Right ventricle myocardium inferior (tissue), 1 donor: Measurements from ENCODE around the gene RALGPS2. TPM values are rescaled to one million over a fixed set of nuclear protein-coding genes. Genes with fewer than 3 reads are reported as not detected.
"Not testable (repeated sequence)": the region's sequence is repeated elsewhere in the genome, so short reads cannot be mapped to it uniquely, and the experiment has no call there.

Source experiments
- ATAC-seq: fragments of 200-7000 bp; cut with Tn5 transposase; one replicate; pipeline ENCODE4 v1.9.1; 2020; ENCODE audit warnings: mild to moderate bottlenecking, moderate library complexity
- DNase-seq: peaks from one replicate; pipeline ENCODE4 v3.0.0; 2021; ENCODE audit errors: missing footprints
- intact Hi-C: fragments of 100-400 bp; cut with DNase I; formaldehyde crosslinking; loops from one replicate; pipeline ENCODE4 v1.11.0; 2022
- total RNA-seq: library from RNA; stranded (reverse); fragmentation: NEBNext Ultra II Directional; extraction: Animal tissue kit (Norgen Biotek cat#: 25700); gene quantifications from one replicate; pipeline ENCODE4 v1.2.1, GENCODE V29; 2021
- donor health status: DM: no; HTN: yes; CAD: no; lungs with severe emphysema.

Gene RALGPS2
- total RNA-seq, 1 donor from 2014 or later = 14.4 TPM

DNA sequence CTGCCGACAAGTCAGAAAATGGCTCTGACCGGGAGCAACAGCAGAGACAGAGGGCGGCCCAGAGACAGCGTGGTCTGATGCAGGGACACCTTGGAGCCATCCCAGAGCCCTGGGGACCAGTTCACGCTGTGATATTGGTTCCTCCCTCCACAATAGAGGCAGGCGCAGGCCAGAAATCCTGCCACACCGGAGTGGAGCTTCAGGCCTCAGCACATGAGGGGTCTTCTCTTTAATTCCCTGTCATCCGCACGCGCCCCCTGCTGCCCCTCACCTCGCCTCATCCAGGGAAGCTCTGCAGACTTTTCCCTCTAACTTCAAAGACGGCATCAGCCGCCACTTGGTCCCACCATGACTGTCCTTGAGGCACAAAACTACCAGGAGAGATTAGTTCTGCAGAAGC, 221.4 kb downstream of the RALGPS2 start:
- intact Hi-C loops = no loop called here
- ATAC-seq (no peak), DNase-seq (no peak)

DNA sequence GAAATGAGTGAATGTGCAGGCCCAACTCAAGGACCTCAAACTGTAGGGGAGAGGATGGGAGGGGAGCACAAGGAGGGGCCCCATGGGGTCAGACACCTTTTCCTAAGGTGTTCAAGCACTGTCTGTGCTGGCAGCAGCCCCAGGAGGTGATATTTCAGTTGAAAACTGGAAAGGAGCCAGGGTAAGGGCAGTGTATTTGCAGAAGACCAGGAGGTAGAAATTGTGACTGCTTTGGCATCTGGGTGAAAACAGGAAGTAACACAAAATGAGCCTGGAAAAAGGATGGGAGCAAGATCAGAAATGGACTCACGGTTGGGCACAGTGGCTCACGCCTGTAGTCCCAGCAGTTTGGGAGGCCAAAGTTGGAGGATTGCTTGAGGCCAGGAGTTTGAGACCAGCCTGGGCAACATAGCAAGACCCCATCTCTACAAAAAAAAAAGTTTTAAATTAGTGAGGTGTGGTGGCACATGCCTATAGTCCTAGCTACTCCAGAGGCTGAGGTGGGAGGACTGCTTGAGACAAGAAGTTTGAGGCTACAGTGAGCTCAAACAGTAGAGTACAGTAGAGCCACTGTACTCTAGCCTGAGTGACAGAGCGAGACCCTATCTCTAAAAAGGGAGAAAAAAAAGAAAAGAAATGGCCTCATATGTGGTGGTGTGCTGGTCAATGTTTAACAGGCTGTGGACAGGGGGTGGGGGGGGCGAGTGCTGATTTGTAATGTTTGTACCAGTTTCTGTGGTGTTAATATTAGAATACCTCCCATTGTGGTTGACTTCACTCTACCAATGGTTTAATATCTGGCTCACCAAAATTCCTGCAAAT, 222.0 kb downstream of the RALGPS2 start:
- intact Hi-C loops = no loop called here
- DNase-seq = no peak
- ATAC-seq = no peak

DNA sequence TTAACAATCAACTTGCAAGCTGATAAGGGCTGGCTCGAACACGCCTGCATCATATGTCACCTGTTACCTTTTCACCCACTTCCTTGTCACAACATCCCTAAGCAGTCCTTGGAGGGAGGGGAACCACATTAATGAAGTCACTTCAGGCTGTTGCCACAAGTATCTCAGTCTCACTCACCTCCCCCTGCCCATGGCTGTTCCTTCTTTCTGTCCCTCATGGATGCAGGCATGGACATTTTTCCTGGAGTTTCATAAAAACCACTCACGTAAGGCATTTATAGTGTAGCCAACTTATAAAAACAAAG, 222.6 kb downstream of the RALGPS2 start:
- ATAC-seq (no peak), DNase-seq (no peak)
- intact Hi-C loops = no loop called here

DNA sequence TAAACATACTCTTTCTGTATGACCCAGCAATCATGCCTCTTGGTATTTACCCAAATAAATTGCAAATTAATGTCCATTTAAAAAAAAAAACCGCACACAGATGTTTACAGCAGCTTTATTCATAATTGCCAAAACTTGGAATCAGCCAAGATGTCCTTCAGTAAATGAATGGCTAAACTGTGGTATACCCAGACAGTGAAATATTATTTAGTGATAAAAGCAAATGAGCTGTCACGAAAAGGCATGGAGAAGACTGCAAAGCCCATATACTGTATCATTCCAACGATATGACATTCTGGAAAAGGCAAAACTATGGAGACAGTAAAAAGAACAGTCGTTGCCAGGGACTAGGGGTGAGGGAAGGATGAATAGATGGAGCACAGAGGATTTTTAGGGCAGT, 223.6 kb downstream of the RALGPS2 start:
- intact Hi-C loops = no loop called here
- no peak for DNase-seq
- no peak for ATAC-seq

DNA sequence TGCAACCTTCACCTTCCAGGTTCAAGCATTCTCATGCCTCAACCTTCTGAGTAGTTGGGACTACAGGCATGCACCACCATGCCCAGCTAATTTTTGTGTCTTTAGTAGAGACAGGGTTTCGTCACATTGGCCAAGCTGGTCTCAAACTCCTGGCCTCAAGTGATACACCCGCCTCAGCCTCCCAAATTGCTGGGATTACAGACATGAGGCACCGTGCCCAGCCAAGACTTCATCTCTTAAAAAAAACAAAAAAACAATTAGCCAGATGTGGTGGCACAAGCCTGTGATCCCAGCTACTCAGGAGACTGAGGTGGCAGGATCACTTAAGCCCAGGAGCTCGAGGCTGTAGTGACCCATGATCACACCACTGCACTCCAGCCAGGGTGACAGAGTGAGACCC, 224.8 kb downstream of the RALGPS2 start:
- intact Hi-C loops, ATAC-seq, DNase-seq: not testable (repeated sequence)

DNA sequence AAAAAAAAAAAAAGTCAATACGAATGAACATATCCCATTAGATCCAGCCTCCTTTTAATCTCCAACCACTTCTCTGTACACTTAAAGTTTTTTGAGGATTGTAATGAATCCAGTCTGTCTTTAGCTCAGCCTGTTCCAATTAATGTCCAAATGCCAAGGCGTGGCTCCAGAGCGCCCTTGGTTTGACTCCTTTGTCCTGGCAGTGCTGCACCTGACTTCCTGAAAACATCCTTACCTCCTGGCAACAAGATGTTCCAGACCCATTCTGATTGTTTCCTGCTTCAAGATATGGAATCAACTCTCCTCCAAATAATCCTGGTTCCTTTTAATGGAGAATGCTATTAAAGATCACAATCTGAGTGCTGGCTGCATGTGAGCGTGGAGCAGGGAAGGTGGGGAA, 226.6 kb downstream of the RALGPS2 start:
- no peak for DNase-seq
- intact Hi-C loops = no loop called here
- ATAC-seq = no peak

DNA sequence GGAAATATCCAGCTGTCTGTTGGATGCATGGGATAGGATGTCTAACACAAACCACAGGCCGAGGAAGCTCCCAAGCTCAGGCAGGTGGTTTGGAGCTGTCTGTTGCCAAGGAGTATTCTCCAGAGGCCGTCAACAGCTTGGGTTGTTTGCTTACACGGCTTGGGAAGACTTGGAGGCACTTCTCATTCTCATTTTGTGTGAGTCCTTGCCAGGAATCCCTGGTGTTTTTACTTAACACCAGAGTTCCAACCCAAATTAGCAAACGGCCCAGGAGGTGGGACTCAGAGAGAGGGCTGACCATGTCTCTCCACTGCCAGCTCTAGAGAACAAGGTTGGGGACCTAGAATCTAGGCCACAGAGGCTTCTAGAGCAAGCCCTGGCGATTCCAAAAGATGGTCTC, 228.0 kb downstream of the RALGPS2 start:
- peak; percentile 87 for ATAC-seq
- DNase-seq = no peak
- intact Hi-C loops = no loop called here

DNA sequence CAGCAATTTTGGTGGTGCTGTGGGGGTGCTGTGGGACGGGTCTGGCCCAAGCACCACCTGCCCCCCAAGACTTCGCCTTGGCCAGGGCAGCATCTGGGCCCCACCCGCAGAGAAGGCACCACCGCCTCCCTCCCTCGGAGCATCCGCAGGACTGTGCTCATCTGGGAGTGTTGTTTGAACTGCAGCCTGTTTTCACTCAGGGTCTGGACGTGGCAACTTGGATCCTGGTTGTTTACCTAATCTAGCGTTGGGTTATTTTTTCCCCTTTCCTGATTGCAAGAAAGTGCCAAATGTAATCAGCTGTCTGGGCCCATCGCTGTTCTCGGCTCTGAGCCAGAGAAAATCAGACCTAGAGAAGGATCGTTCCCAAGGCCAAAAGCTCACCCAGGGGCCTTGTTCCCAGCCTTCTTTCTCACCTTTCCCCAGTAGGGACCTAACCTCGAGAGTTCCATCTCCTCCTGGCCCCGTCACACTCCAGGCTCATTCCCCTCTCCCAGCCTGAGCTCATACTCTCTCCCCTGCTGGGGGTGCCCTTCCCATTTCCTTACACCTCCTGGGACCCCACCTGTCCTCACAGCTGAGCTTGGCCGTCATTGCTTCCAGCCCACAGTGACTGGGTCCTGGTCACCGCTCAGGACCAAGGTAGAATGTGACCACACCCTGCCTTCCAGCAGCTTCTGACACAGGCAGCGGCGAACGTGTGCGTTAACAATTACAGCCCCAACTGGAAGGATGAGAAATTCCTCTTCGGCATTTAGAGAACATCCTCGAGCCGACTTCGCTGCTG, 228.7 kb downstream of the RALGPS2 start:
- no peak for DNase-seq
- ATAC-seq = peak; percentile 64
- intact Hi-C loops = no loop called here

DNA sequence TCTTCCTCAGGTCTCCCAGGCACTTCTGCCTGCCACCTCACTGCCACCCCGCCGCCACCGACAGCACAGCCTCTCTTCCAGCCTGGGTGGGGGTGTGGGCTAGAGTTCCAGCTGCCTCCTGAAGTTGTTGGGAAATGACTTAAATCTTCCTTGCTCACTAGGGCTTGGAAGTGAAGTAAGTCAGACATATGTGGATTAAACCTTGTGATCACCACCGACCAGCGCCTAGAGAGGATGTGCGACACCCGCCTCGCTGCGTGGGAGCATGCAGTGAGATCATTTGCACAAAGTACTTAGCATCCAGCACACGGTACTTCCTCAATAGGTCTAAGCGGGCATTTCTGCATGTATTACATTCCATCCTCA, 229.3 kb downstream of the RALGPS2 start:
- no peak for DNase-seq
- intact Hi-C loops = no loop called here
- no peak for ATAC-seq

DNA sequence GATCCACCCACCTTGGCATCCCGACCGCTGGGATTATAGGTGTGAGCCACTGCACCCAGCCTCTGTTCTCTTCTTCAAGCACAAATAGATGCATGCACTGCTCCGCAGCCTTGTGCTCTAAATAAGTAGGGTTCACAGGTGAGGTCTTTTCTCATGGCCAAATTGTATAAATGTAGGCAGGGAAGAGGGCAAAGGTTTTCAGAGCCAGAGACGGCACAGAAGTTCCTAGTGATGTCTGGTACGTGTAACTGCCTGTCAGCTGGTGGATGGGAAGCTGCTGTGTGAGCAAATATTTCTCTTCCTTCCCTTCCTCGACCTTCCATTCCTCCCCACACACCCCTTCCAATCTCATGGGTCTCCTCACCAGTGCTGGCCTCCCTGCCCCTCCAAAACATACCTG, 229.9 kb downstream of the RALGPS2 start:
- intact Hi-C loops = no loop called here
- DNase-seq (no peak), ATAC-seq (no peak)

DNA sequence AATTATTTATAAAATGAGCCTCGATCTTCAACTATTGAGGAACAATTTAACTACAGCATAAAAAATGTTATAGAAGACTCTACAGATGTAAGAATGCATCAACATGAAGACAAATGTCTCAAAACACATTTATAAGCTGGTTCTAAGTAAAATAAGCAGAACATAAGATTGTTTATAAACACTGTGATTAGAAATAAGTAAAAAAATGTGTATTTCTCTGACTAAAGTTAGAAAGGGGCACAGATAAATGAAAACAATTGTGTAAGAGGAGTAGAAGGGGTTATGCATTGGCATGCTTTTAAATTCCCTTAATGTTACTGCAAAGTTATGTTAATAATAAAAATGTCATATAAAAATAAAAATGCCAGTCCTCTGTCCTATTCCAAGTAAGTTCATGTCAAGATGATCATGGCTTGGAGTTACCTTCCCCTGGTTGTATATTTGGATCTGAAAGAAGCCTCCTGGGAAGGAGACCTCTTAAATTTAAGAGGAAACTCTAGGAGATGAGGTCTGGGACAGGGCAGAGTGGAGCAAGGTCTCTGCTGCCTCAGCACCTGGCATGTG, 230.4 kb downstream of the RALGPS2 start:
- intact Hi-C loops = no loop called here
- DNase-seq (no peak), ATAC-seq (no peak)

DNA sequence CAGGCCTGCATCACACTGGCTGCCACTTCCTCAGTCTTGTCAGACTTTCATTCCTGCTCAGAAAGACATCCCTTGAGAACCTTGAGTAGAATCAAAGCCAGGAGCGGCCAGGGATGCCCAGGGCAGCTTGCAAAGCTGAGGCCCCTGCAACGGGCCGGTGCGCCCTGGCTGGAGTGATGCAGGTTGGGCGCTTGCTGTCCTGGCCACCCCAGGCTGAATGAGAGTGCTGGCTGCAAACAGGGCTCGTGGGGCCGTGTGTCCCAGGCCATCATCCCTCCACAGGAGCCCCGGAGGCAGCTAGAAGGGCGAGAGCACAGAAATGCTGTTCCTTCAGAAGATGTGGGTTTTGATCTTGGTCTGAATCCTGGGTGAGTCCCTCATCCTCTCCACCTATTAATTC, 233.4 kb downstream of the RALGPS2 start:
- intact Hi-C loops = no loop called here
- DNase-seq (no peak), ATAC-seq (no peak)

DNA sequence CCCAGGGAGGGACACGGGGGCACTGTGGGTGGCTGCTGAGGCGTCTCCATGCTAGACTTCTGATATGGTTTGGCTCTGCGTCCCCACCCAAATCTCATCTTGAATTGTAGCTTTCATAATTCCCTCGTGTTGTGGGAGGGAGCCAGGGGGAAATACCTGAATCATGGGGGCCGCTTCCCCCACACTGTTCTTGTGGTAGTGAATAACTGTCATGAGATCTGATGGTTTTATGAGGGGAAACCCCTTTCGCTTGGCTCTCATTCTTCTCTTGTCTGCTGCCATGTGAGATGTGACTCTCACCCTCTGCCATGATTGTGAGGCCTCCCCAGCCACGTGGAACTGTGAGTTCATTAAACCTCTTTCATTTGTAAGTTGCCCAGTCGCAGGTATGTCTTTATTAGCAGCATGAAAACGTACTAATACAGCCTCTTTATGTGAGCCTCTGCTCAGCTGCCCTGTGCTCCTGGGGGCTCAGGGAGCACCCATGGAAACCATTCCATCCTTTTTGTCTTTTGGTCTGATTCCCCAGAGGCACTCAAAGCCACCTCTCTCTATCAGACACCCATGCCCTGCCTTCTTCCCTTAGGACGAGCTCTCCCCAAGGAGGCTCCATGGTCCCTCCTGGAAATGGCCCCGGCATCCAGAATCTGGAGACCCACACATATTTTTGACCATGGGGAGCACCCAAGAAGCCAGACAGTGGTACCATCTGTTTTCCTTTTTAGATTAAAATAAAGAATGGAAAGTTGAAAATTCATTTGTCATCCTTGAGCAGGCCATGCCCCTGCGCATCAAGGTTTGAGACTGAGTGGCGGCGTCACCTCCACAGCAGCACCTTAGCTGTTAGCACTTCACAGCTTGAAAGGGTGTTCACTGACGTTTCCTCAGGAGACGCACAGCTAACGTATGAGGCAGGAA, 234.8 kb downstream of the RALGPS2 start:
- ATAC-seq (no peak), DNase-seq (no peak)
- intact Hi-C loops = no loop called here

DNA sequence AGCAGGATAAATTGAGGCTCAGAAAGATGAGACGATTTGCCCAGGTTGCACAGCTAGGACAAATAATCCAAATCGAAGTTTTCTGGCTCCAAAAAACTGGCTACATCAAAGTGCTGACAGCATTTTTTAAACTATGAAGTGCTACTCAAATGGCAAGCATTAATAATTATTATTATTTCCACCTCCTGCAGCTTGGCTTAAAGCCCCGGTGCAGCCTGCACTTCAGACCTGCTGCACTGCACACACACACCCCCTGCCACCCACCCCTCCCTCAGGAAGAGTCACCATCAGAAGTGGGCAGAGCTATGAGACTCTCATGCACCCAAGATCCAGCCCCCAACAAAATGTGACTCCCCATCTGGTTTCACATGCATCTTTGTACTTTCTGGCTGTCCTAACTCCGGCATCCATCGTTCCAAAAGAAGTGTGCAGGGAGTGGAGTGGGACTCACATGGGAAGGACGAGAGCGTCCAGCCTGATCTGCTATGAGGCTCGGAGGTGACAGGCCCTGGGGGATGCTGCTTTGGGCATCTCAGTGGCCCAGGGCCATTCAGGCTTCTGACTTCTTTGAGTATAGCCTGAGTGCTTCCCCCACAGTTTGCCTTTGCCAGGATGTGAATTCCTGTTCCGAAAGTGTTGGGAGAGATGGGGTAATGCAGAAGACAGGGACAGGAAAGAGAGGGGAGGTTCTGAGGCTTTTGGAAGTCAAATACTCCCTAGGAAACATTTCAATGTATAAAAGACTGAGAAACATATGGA, 235.6 kb downstream of the RALGPS2 start:
- DNase-seq (no peak), ATAC-seq (no peak)
- intact Hi-C loops = no loop called here

DNA sequence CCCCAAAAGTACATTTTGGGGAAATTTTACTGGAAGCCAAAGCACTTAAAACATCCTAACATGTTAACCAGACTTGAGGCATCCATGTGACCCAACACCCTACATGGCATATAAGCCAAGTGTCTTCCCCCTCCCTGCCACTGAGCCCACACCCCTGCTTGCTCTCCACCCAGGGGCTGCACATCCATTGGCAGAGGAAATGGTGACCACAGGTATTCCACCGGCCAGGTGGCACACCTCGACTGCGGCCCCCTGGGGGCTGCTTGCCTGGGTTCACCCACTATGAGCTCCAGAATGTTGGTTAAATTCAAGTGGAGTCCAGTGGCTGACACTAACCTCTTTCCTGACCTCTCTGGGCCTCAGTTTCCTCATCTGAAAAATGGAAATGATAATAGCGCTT, 236.3 kb downstream of the RALGPS2 start:
- no peak for ATAC-seq
- DNase-seq = no peak

DNA sequence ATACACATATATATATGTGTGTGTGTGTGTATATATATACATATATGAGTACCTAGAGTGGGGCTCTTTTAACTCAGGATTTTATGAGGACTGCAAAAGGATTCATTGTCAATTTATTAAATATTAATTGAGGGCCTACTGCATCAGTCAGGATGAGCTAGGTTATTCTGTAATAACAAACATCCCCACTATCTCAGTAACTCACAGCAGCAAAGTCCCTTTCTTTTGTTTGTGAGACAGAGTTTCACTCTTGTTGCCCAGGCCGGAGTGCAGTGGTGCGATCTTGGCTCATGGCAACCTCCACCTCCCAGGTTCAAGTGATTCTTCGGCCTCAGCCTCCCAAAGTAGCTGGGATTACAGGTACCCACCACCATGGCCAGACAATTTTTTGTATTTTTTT, 236.8 kb downstream of the RALGPS2 start:
- no peak for ATAC-seq
- intact Hi-C loops = no loop called here
- no peak for DNase-seq

More for the DNA sequence above, 236.3 kb downstream of the RALGPS2 start:
- intact Hi-C loops = no loop called here

DNA sequence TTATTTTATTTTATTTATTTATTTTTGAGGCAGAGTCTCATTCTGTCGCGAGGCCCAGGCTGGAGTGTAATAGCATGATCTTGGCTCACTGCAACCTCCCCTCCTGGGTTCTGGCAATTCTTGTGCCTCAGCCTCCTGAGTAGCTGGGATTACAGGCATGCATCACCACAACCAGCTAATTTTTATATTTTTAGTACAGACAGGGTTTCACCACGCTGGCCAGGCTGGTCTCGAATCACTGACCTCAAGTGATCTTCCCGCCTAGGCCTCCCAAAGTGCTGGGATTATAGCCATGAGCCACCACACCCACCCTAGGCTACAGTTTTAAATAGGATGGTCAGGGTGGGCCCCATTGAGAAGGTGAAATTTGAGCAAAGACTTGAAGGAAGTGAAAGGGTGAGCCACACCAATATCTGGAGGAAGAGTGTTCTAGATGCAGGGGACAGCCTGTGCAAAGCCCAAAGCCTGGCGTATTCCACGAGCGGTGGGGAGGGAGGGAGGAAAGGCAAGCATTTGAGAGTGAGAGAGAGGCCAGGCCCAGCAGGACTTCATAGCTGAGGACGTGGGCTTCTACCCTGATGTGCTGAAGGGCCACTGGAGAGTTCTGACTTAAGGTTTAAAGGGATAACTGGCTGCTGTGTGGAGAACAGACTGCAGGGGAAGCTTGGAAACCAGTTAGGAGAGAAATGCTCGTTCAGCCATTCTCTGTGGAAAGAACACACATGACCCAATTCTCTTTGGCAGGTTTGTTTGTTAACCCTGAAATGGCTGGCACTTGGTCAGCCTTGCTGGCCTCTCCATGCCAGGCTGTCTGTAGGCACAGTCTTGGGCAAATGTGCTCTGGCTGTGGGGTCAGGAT, 238.0 kb downstream of the RALGPS2 start:
- DNase-seq = no peak
- intact Hi-C loops = no loop called here

More for the DNA sequence above, 238.0 kb downstream of the RALGPS2 start:
- peak; percentile 45 for ATAC-seq
